T-helper 9 cell (primary cell): ENCODE data around the gene PARD3B.

Experiments used
- DNase-seq: peaks from one replicate; pipeline ENCODE4 v3.0.0-alpha.2; 2020

PARD3B gene

DNA sequence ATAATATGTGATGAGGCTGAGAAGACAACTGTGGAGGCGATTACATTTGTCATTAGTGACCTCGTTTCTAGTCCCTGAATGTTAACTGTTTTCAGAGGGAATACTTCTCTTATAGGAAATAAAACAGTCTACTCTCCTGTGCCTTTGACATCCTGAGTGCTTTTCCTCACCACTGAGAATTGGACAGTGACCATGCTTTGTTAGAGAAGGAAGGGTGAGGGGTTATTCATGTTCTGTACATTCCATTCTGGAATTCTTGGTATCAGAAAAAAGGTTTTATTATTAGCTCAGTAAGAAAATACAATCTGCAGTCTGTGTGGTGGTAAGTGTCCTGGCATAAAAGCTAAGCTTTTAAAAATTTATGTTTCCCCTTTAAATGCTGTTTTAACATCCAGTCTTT, 58.8 kb downstream of the PARD3B start:
- DNase-seq, result no peak

DNA sequence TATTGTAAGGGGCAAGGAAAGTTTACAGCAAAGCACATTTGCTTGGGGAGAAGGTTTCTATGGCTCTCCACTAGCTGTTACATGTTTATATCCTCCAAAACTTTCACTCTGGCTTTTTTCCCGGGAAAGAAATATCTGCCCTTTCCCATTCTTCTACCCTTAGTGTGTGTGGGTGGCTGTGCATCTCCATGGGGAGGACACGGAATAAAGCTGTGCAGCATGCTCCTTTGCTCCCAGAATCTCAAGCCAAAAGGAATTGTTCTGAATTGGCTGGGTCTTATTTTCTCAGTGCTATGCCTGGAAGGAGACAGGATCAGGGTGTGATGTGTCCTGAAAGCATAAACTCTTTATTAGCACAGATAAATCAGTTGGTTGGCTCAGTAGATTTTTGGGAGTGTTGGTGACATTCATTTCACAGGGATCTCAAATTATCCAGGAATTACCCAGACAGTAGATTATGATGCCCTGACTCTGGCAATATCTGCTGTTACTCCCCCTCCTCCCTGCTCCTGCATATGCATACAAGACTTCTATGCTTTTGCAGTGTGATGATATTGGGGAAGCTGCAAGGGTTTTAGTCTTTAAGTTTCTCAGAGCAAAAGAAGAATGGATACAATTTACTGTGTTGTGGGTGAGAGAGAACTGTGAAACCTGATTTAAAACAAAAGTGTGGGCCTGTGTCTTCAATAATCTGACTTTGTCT, 63.1 kb downstream of the PARD3B start:
- no peak for DNase-seq

DNA sequence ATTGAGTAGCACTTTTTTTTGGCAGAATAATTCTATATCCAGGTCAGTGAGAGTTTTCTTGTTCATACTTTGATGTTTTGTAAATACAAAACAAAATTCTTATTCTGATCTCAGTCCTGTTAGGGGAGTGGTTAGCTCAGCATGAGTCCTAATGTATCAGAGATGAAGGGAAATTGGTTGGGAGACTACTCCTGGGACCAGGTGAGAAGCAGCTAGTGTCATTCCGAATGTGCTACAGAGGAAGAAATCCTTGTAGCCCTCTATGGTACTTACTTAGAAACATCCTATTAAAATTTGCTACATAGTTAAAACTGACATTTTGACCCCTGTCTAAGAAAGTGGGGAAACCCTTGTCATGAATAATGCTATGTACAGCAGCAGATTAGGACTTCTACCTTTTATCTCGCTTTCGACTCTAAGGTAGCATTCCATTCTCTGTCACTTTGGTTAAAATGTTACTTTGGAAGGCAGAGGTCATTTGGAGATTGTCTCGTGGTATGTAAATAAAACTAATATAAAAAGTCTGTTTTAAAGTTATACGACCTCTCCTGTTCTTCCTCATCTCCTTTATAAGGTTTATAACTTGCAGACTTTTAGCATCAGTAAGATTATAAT, 65.8 kb downstream of the PARD3B start:
- no peak for DNase-seq

GRCh38 chr2:204611764-204612163, 66.5 kb downstream of the PARD3B start:
- DNase-seq, result no peak

DNA sequence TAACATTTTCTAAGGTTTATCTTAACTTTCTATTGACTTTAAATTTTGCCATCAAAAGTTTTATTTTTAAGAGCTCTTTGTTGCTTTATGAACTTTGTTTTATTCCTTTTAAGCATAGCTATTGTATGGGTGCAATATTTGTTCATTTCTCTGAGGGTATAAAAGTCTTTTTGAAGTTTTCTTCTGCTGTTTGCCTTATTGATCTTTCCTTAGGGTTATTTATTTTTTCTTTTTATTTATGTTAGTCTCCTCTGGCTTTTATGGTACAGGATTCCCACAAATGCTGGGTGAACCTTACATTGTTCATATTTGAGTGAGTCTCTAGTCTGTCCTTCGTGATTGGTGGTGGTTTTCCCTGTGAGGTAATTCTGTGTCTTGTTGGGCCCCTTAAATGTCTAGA, 68.4 kb downstream of the PARD3B start:
- DNase-seq, result no peak

- no peak for DNase-seq
Observed at GRCh38 chr2:204615456-204615855, 70.2 kb downstream of the PARD3B start.

- DNase-seq, result no peak
Observed at GRCh38 chr2:204625135-204625534, 79.9 kb downstream of the PARD3B start.

DNA sequence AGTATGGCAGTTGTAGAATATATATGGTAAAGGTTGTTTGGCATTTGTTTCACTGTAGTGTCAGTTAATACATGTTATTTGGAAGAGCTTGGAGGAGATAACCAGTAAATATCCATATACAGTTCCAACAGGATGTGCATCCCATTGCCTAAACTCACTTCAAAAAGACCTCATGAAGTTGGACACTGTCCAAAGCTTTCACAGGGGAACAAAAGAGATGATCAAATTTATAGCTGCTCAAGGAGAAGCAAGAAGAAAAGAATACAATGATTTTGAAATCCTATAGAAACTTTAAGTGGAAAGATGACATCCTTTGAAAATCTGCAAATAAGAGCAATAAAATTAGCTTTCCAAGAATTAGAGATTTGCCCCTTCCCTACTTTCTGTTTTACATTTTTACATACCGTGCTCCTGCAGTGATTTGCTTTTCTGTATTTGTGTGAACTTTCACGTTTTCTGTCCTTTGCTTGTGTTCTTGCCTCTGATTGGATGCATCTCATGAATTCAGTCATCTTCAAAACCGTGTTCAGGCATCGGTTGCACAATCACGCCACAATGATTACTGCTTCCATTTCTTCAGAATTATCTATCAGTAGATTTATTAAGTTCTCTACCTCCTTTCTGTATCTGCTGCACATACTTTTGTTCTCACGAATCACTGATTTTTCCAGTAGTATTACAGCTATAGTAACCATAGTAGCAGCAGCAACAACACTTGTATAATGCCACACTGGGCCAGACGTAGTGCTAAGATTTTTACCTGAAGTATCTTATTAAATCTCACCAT, 83.8 kb downstream of the PARD3B start:
- DNase-seq, result no peak

DNA sequence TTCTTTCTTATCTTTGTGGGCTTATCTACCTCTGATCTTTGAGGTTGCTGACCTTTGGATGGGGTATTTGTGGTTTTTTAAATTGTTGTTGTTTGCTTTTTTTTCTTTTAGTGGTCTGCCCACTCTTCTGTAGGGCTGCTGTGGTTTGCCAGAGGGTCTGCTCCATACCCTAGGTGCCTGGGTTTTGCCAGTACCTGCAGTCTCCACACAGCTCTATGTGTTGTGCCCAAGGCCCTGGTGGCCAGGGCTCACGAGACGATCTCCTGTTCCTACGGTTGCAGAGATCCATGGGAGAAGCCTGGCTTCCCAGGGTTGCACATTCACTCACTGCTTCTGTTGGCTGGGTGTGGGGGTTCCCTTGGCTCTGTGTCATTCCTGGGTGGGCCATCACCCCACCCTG, 87.1 kb downstream of the PARD3B start:
- no peak for DNase-seq

- DNase-seq, result no peak
Observed at GRCh38 chr2:204634564-204634963, 89.3 kb downstream of the PARD3B start.

- no peak for DNase-seq
Observed at GRCh38 chr2:204635478-204635877, 90.2 kb downstream of the PARD3B start.

DNA sequence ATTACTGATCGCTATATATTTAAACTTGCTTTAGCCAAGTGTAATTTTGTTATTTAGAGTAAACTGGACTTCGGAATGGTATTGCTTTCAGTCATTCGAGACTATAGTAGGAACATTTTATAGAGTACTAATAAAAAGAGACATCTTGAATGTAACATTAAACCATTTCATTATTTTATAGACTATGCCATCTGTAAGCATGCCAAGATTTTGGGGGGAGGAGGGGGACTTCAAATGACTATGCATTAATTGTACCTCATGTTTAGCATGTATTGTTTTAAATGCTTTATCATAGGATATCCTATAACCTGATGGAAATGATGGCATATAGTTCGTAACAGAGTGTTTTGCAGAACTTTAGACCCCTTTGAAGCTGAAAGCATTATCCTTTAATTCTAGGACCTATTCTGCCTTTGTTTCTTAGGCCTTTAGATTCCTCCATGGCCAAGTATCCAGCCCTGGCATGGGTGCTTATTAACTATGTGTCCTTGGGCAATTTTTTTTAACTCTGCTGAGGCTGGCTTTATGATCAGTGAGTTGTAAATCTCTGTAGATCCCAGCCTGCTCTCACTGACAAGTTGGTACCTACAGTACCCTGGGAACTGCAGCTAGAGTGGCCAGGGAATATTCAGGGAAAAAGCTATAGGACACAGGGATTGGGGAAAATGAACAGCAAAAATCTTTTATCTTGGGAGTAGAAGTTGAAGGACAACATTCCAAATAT, 93.4 kb downstream of the PARD3B start:
- DNase-seq, result no peak

GRCh38 chr2:204643326-204643725, 98.1 kb downstream of the PARD3B start:
- DNase-seq, result no peak

- no peak for DNase-seq
Observed at GRCh38 chr2:204645018-204645773, 99.9 kb downstream of the PARD3B start.

DNA sequence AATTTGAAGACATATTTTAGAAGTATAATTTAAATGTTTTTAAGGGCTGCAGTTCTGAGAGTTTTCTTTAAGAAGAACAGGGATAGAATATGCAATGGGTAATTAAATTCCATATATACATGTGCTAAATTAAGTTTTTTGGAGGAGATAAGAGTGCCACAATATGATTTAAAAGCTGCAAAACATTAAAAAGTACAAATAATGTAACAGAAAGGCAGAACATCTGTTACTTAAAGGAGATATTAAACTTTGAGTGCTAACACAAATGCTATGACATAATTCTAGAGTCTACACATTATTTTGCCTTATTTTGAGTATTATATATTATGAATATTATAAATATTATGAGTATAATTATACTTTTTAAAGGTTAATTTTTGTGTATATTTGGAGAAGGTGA, 102.4 kb downstream of the PARD3B start:
- no peak for DNase-seq

GRCh38 chr2:204650611-204651010, 105.3 kb downstream of the PARD3B start:
- no peak for DNase-seq

DNA sequence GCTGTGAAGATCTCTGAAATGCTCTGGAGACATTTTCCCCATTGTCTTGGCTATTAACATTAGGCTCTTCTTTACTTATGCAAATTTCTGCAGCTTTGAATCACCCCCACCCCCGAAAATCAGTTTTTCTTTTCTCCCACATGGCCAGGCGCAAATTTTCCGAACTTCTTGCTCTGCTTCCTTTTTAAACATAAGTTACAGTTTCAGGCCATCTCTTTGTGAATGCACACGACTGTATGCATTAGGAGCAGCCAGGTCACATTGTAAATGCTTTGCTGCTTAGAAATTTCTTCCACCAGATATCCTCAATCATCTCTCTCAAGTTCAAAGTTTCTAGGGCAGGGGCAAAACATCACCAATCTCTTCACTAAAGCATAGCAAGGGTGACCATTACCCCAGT, 106.8 kb downstream of the PARD3B start:
- no peak for DNase-seq

DNA sequence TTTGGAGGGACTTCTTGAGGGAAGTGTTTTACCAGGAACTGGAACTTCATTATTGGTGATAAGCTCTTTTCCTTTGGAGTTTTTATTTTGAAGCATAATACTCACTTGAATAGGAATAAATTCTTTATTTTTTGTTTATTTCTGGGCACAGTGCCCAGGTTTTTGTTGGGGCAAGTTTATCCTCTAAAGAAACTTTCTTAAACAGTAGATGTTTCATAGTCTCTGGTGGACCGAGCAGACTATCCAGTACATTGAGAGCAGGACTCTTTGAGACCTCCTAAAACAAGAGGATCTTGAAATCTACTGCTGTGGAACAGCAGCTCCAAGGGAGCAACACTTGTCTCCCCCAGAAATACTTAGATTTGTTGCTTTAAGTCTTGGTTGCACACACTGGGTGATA, 109.4 kb downstream of the PARD3B start:
- no peak for DNase-seq

GRCh38 chr2:204655101-204655500, 109.8 kb downstream of the PARD3B start:
- DNase-seq, result no peak

GRCh38 chr2:204655626-204656025, 110.4 kb downstream of the PARD3B start:
- no peak for DNase-seq

GRCh38 chr2:204657024-204657423, 111.7 kb downstream of the PARD3B start:
- no peak for DNase-seq

GRCh38 chr2:204662956-204663355, 117.7 kb downstream of the PARD3B start:
- DNase-seq, result no peak
